HepG2 (cell line): ENCODE measurements around the gene C2orf15.

ENCODE experiments used
- POLR2AphosphoS2 ChIP-seq: IDR thresholded peaks from 2 replicates; pipeline ENCODE4 v1.6.1; 2011; ENCODE audit warnings: low read depth, low read length, improper control_type of control experiment
- PRDM15 ChIP-seq: sonication (generic); formaldehyde crosslinking; IDR thresholded peaks from 2 replicates; pipeline ENCODE4 v1.4.0; 2020; ENCODE audit warnings: missing genetic modification reagents
- SIN3A ChIP-seq: IDR thresholded peaks from 2 replicates; pipeline ENCODE4 v1.6.1; 2011; ENCODE audit warnings: low read depth, mild to moderate bottlenecking, control low read depth, low read length, borderline replicate concordance
- TCF12 ChIP-seq, 2 experiments: fragments of 450-650 bp in 1 of 2; sonication (generic) in 1 of 2; formaldehyde crosslinking in 1 of 2; IDR thresholded peaks; 2 replicates each; pipeline versions ENCODE4 v1.6.1 to v1.8.0; 2017 to 2022; ENCODE audit warnings: antibody characterized with exemption in 1 of 2, mild to moderate bottlenecking in 1 of 2, missing genetic modification reagents in 1 of 2, moderate library complexity in 1 of 2

GRCh38 chr2:99183025-99183424 lies 41.5 kb downstream of the C2orf15 start:
- TF ChIP-seq TCF12 (IDR thresholded peaks at IDR 0.05) (no peak), TCF12 (CRISPR knock-in tag; IDR thresholded peaks at IDR 0.05) (no peak), PRDM15 (CRISPR knock-in tag) (no peak), POLR2AphosphoS2 (no peak), SIN3A (0 out of 2 replicates have a peak, but pooled peaks have one; percentile 53)
